ENCODE results near the gene NXPH1. TPM values are rescaled to one million over a fixed set of nuclear protein-coding genes. Genes with fewer than 3 reads are reported as not detected.

NXPH1 gene
- polyA plus RNA-seq, 1 experiment, result not detected

GRCh38 chr7:8742837-8743236, 309.4 kb downstream of the NXPH1 start:
- POLR2A ChIA-PET, result no interaction called here
- Histone ChIP-seq H3K27me3 (ENCODE audit: control insufficient read depth, insufficient read depth, low read length) (no peaks in the 10 kb centered on the region), H3K4me3 (ENCODE audit: low read depth, low read length) (no peak overlapping the region), H3K36me3 (ENCODE audit: control insufficient read depth, insufficient read depth, low read length) (no peaks in the 10 kb centered on the region)
- TF ChIP-seq CTCF (IDR thresholded peaks at IDR 0.05; ENCODE audit: insufficient read depth, low read depth, low read length), result no peak
- CTCF ChIA-PET, result no interaction called here
- no peak for DNase-seq (ENCODE audit: low read depth)

- no peak for DNase-seq (ENCODE audit: low read depth)
- Histone ChIP-seq H3K27me3 (ENCODE audit: control insufficient read depth, insufficient read depth, low read length) (no peaks in the 10 kb centered on the region), H3K4me3 (ENCODE audit: low read depth, low read length) (no peak overlapping the region), H3K36me3 (ENCODE audit: control insufficient read depth, insufficient read depth, low read length) (no peaks in the 10 kb centered on the region)
- CTCF ChIA-PET, result no interaction called here
- TF ChIP-seq CTCF (IDR thresholded peaks at IDR 0.05; ENCODE audit: insufficient read depth, low read depth, low read length), result no peak
- POLR2A ChIA-PET, result no interaction called here
Measured at GRCh38 chr7:8747338-8747737, 313.9 kb downstream of the NXPH1 start.

GRCh38 chr7:8751557-8752231, 318.3 kb downstream of the NXPH1 start:
- TF ChIP-seq CTCF (IDR thresholded peaks at IDR 0.05; ENCODE audit: insufficient read depth, low read depth, low read length), result no peak
- Histone ChIP-seq H3K4me3 (ENCODE audit: low read depth, low read length) (no peak overlapping the region), H3K27me3 (ENCODE audit: control insufficient read depth, insufficient read depth, low read length) (no peaks in the 10 kb centered on the region), H3K36me3 (ENCODE audit: control insufficient read depth, insufficient read depth, low read length) (no peaks in the 10 kb centered on the region)
- POLR2A ChIA-PET, result no interaction called here
- no peak for DNase-seq (ENCODE audit: low read depth)
- CTCF ChIA-PET, result no interaction called here

- ChIA-PET CTCF (no interaction called here), POLR2A (no interaction called here)
- no peaks in the 10 kb centered on the region for H3K36me3 ChIP-seq (ENCODE audit: control insufficient read depth, insufficient read depth, low read length)
- TF ChIP-seq CTCF (IDR thresholded peaks at IDR 0.05; ENCODE audit: insufficient read depth, low read depth, low read length), result no peak
- DNase-seq (ENCODE audit: low read depth), result no peak
- no peaks in the 10 kb centered on the region for H3K27me3 ChIP-seq (ENCODE audit: control insufficient read depth, insufficient read depth, low read length)
- no peak overlapping the region for H3K4me3 ChIP-seq (ENCODE audit: low read depth, low read length)
Measured at GRCh38 chr7:8753355-8753754, 319.9 kb downstream of the NXPH1 start.

GRCh38 chr7:8761731-8762130, 328.3 kb downstream of the NXPH1 start:
- no peak for DNase-seq (ENCODE audit: low read depth)
- ChIA-PET POLR2A (no interaction called here), CTCF (no interaction called here)
- Histone ChIP-seq H3K27me3 (ENCODE audit: control insufficient read depth, insufficient read depth, low read length) (no peaks in the 10 kb centered on the region), H3K4me3 (ENCODE audit: low read depth, low read length) (no peak overlapping the region), H3K36me3 (ENCODE audit: control insufficient read depth, insufficient read depth, low read length) (no peaks in the 10 kb centered on the region)
- TF ChIP-seq CTCF (IDR thresholded peaks at IDR 0.05; ENCODE audit: insufficient read depth, low read depth, low read length), result no peak
